D721Med (cell line): ENCODE measurements around the gene TGM4.

ENCODE experiments used
- DNase-seq: peaks from one replicate; pipeline ENCODE4 v3.0.0; 2011; ENCODE audit warnings: low spot score; ENCODE audit not compliant: insufficient read length
- FAIRE-seq: peaks from 2 replicates; lab custom pipeline; 2011; peaks lifted over from hg19 to GRCh38; lab: Jason Lieb, UNC
- CTCF ChIP-seq: IDR thresholded peaks from 2 replicates; pipeline ENCODE4 v1.5.1; 2012; ENCODE audit warnings: mild to moderate bottlenecking, control low read depth; ENCODE audit not compliant: insufficient read depth; ENCODE audit errors: missing control alignments

The TGM4 gene

GRCh38 chr3:44880284-44880683, 5.9 kb downstream of the TGM4 start:
- DNase-seq (no peak), FAIRE-seq (no peak)
- TF ChIP-seq CTCF: no peak

- FAIRE-seq: no peak
- DNase-seq: no peak
- no peak for TF ChIP-seq CTCF
These were observed 9.0 kb downstream of the TGM4 start for GRCh38 chr3:44883213-44883955.

DNA sequence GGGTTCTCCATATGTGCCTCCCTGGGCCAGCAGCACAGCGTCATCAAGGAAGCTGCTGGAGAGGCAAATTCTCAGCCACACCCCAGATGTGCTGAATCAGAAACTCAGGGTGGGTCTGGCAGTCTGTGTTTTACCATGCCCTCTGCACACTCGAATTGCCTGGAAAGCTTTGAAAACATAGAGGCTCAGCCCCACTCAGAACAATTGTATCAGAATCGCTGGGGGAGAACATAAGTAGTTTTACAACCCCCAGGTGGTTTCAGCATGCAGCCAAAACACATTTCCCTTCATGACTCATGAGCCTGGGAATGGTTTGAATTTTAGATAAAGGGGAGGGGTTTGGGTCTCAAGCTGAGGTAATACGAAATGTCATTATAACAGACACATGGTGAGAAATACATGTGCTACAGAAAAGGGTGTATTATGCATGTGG, 9.6 kb downstream of the TGM4 start:
- TF ChIP-seq CTCF: no peak
- no peak for FAIRE-seq
- DNase-seq: no peak

GRCh38 chr3:44885618-44886017, 11.2 kb downstream of the TGM4 start:
- FAIRE-seq (no peak), DNase-seq (no peak)
- TF ChIP-seq CTCF: no peak

DNA sequence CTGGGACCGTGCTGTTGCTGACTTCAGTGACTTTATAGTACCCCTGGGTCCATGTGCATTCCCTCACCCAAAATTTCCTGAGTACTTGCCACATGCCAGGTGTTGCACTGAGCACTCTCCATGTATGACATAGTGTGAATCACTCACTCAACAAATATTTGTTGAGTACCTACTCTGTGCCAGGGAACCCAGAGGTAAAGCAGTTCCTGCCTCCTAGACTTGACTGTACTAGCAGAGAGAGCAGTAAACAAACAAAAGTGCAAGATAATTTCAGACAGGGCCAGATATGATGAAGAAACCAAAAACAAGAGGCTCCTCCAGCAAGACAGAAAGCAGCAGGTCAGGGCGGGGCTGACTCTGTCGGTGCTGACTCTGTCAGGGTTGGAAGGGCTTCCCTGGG, 12.2 kb downstream of the TGM4 start:
- TF ChIP-seq CTCF: no peak

DNA sequence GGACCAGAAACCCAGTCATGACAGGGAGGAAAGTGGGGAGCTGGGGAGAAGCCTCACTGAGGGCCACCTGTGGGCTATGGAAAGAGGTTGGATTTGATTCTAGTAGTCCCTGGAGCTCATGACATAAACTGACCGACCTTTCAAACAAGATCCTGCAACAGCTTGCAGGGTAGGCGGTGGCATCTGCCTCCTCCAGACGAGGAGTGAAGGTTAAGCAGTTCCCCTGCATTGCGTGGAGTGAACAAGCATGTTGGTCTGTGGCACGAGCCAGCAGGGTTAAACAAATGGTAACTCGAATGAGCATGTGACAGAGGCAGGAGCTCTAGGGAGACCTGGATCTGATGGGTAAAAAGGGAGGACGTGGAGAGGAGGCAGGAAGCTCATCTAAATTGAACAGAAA, 12.7 kb downstream of the TGM4 start:
- DNase-seq (no peak), FAIRE-seq (no peak)
- no peak for TF ChIP-seq CTCF

More for the DNA sequence above, 12.2 kb downstream of the TGM4 start:
- DNase-seq: no peak
- FAIRE-seq: no peak

- no peak for FAIRE-seq
- no peak for DNase-seq
- no peak for TF ChIP-seq CTCF
These were observed 15.8 kb downstream of the TGM4 start for GRCh38 chr3:44890258-44890657.
